Retinal pigment epithelial cell (primary cell): ENCODE measurements around the gene APOBR.

ENCODE experiments used
- DNase-seq: peaks from one replicate; pipeline ENCODE4 v3.0.0-alpha.2; 2010; ENCODE audit warnings: low read depth
- H3K4me3 ChIP-seq: 2 replicates; pipeline ENCODE4 v1.5.1; 2011; ENCODE audit warnings: mild to moderate bottlenecking, low read length, control low read depth, moderate library complexity
- CTCF ChIP-seq: conservative IDR thresholded peaks from 2 replicates; pipeline ENCODE4 v1.5.1; 2011; ENCODE audit warnings: low read depth, low read length, control low read depth, inconsistent platforms

APOBR gene

GRCh38 chr16:28531777-28532744 lies 37.6 kb downstream of the APOBR start:
- H3K4me3 ChIP-seq, result no peak overlapping the region
- no peak for DNase-seq
- TF ChIP-seq CTCF, result no peak

GRCh38 chr16:28532940-28533647 lies 38.7 kb downstream of the APOBR start:
- no peak for TF ChIP-seq CTCF
- no peak overlapping the region for H3K4me3 ChIP-seq
- no peak for DNase-seq

GRCh38 chr16:28534542-28535373 lies 40.3 kb downstream of the APOBR start:
- TF ChIP-seq CTCF, result no peak
- H3K4me3 ChIP-seq, result no peak overlapping the region
- no peak for DNase-seq

GRCh38 chr16:28537076-28537475 lies 42.6 kb downstream of the APOBR start:
- H3K4me3 ChIP-seq, result no peak overlapping the region
- TF ChIP-seq CTCF, result no peak

GRCh38 chr16:28537964-28538732 lies 43.7 kb downstream of the APOBR start:
- no peak for DNase-seq
- no peak for TF ChIP-seq CTCF
- H3K4me3 ChIP-seq, result peak overlapping the region; percentile 8

More at GRCh38 chr16:28537076-28537475, 42.6 kb downstream of the APOBR start:
- no peak for DNase-seq
